Measurements from ENCODE around the gene GFOD1. TPM values are rescaled to one million over a fixed set of nuclear protein-coding genes. Genes with fewer than 3 reads are reported as not detected.
A peak's percentile ranks its signal among the peaks of the same experiment; 100 is the strongest.

GFOD1 gene
- polyA plus RNA-seq, 1 of the 3 experiments (the other 2 are of a cell fraction), result 1.6 TPM

- H3K9ac ChIP-seq, result no peak overlapping the region
- H3F3A ChIP-seq (replicated peaks; ENCODE audit: insufficient read depth), result no peaks in the 10 kb centered on the region
- no peaks in the 10 kb centered on the region for H4K20me1 ChIP-seq (ENCODE audit: insufficient read depth)
- peaks cover 0 to 13% of the 10 kb centered on the region in 2 experiments; a peak in 2 of 4 replicates for H3K4me1 ChIP-seq (ENCODE audit: control insufficient read depth in 1 of 2, insufficient read depth in 2 of 2, low read depth in 1 of 2, low read length in 1 of 2)
- peak overlapping the region in 1 of 2 experiments; percentile 47; a peak in 2 of 4 replicates for H3K27ac ChIP-seq (ENCODE audit: low read depth in 2 of 2, low read length in 1 of 2)
- ChIA-PET POLR2A (no interaction called here), CTCF (no interaction called here)
- H3K9me2 ChIP-seq, result no peaks in the 10 kb centered on the region
- H3K36me3 ChIP-seq (replicated peaks in 1 of 2; ENCODE audit: control insufficient read depth in 1 of 2, insufficient read depth in 2 of 2, low read length in 1 of 2), result no peaks in the 10 kb centered on the region
- no peak for TF ChIP-seq FOXM1 (IDR thresholded peaks at IDR 0.05; ENCODE audit: low read depth)
- peak in 1 of 2 experiments; percentile 12; a peak in 1 of 4 replicates for TF ChIP-seq EP300 (IDR thresholded peaks at IDR 0.05; ENCODE audit: borderline replicate concordance in 1 of 2, low read depth in 1 of 2, low read length in 1 of 2)
- peak; percentile 41 for TF ChIP-seq JUND (IDR thresholded peaks at IDR 0.05)
- TF ChIP-seq EZH2phosphoT487 (IDR thresholded peaks at IDR 0.05; ENCODE audit: borderline replicate concordance, low read depth), result no peak
- no peak for TF ChIP-seq MEF2A (IDR thresholded peaks at IDR 0.05; ENCODE audit: borderline replicate concordance, low read depth)
- no peak for TF ChIP-seq RFX5 (IDR thresholded peaks at IDR 0.05; ENCODE audit: low read length)
- TF ChIP-seq FOSL2 (IDR thresholded peaks at IDR 0.05; ENCODE audit: borderline replicate concordance, low read depth), result peak; percentile 62; the same call in 1 of the 2 replicates
- TF ChIP-seq TAF1 (IDR thresholded peaks at IDR 0.05; ENCODE audit: borderline replicate concordance, low read depth, low read length), result no peak
- TF ChIP-seq PBX3 (IDR thresholded peaks at IDR 0.05), result peak; percentile 50
- peak; percentile 39; the same call in 1 of the 2 replicates for TF ChIP-seq TCF12 (IDR thresholded peaks at IDR 0.05)
- TF ChIP-seq, protein P1, sequence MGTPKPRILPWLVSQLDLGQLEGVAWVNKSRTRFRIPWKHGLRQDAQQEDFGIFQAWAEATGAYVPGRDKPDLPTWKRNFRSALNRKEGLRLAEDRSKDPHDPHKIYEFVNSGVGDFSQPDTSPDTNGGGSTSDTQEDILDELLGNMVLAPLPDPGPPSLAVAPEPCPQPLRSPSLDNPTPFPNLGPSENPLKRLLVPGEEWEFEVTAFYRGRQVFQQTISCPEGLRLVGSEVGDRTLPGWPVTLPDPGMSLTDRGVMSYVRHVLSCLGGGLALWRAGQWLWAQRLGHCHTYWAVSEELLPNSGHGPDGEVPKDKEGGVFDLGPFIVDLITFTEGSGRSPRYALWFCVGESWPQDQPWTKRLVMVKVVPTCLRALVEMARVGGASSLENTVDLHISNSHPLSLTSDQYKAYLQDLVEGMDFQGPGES (IDR thresholded peaks at IDR 0.05; ENCODE audit: low read depth, low read length), result no peak
- TF ChIP-seq GABPA (IDR thresholded peaks at IDR 0.05; ENCODE audit: low read depth), result no peak
- no peak for TF ChIP-seq FOXJ3 (CRISPR knock-in tag; IDR thresholded peaks at IDR 0.05)
- H3K27me3 ChIP-seq (ENCODE audit: insufficient read depth), result no peaks in the 10 kb centered on the region
- no peak overlapping the region for H3K4me3 ChIP-seq (ENCODE audit: low read depth in 2 of 2, low read length in 1 of 2)
- H3K9me3 ChIP-seq, result no peaks in the 10 kb centered on the region
- no peaks in the 10 kb centered on the region for H3K79me2 ChIP-seq (ENCODE audit: insufficient read depth)
- H2AFZ ChIP-seq (ENCODE audit: low read depth), result no peak overlapping the region; the same call in 1 of the 2 replicates
- DNase-seq, result no peak
- H3K4me2 ChIP-seq, result no peak overlapping the region
- whole genome bisulfite sequencing (ENCODE audit: low lambda C conversion rate), result 27% methylated on average over 4 of the region's 4 CpGs
These were observed 35.3 kb upstream of the GFOD1 start for GRCh38 chr6:13522656-13523055.

DNA sequence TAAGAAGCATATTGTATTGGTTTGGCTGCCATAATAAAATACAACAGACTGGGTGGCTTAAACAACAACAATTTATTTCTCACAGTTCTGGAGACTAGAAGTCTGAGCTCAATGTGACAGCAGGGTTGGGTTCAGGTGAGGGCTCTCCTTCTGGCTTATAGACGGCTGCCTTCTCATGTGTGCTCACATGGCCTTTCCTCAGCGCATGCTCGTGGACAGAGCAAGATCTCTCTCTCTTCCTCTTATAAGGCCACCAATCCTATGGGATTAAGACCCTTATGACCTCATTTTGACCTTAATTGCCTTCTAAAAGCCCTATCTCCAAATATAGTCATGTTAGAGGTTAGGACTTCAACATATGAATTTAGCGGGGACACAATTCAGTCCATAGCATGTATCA is 32.4 kb upstream of the GFOD1 start:
- POLR2A ChIA-PET, result no interaction called here
- Histone ChIP-seq H3F3A (replicated peaks; ENCODE audit: insufficient read depth) (no peaks in the 10 kb centered on the region), H3K79me2 (ENCODE audit: insufficient read depth) (no peaks in the 10 kb centered on the region), H4K20me1 (ENCODE audit: insufficient read depth) (no peaks in the 10 kb centered on the region), H3K4me1 (ENCODE audit: control insufficient read depth in 1 of 2, insufficient read depth in 2 of 2, low read depth in 1 of 2, low read length in 1 of 2) (peaks cover 0 to 6% of the 10 kb centered on the region in 2 experiments; a peak in 1 of 4 replicates), H3K27me3 (ENCODE audit: insufficient read depth) (no peaks in the 10 kb centered on the region), H3K4me2 (no peak overlapping the region), H3K9me2 (no peaks in the 10 kb centered on the region), H3K9ac (no peak overlapping the region), H3K9me3 (no peaks in the 10 kb centered on the region), H3K36me3 (replicated peaks in 1 of 2; ENCODE audit: control insufficient read depth in 1 of 2, insufficient read depth in 2 of 2, low read length in 1 of 2) (no peaks in the 10 kb centered on the region), H3K27ac (ENCODE audit: low read depth in 2 of 2, low read length in 1 of 2) (no peak overlapping the region), H3K4me3 (ENCODE audit: low read depth in 2 of 2, low read length in 1 of 2) (no peak overlapping the region), H2AFZ (ENCODE audit: low read depth) (no peak overlapping the region)
- CTCF ChIA-PET, result no interaction called here
- WGBS (ENCODE audit: low lambda C conversion rate), result 92% methylated on average over 4 of the region's 4 CpGs
- TF ChIP-seq USF2 (IDR thresholded peaks at IDR 0.05; ENCODE audit: borderline replicate concordance, low read depth, low read length), result no peak
- no peak for TF ChIP-seq TCF12 (IDR thresholded peaks at IDR 0.05)
- TF ChIP-seq POLR2AphosphoS5 (IDR thresholded peaks at IDR 0.05; ENCODE audit: low read depth, low read length), result no peak
- TF ChIP-seq TAF1 (IDR thresholded peaks at IDR 0.05; ENCODE audit: borderline replicate concordance, low read depth, low read length), result no peak
- no peak for TF ChIP-seq ELF1 (IDR thresholded peaks at IDR 0.05)
- no peak for TF ChIP-seq NFIC (IDR thresholded peaks at IDR 0.05; ENCODE audit: borderline replicate concordance)
- TF ChIP-seq, protein P2, sequence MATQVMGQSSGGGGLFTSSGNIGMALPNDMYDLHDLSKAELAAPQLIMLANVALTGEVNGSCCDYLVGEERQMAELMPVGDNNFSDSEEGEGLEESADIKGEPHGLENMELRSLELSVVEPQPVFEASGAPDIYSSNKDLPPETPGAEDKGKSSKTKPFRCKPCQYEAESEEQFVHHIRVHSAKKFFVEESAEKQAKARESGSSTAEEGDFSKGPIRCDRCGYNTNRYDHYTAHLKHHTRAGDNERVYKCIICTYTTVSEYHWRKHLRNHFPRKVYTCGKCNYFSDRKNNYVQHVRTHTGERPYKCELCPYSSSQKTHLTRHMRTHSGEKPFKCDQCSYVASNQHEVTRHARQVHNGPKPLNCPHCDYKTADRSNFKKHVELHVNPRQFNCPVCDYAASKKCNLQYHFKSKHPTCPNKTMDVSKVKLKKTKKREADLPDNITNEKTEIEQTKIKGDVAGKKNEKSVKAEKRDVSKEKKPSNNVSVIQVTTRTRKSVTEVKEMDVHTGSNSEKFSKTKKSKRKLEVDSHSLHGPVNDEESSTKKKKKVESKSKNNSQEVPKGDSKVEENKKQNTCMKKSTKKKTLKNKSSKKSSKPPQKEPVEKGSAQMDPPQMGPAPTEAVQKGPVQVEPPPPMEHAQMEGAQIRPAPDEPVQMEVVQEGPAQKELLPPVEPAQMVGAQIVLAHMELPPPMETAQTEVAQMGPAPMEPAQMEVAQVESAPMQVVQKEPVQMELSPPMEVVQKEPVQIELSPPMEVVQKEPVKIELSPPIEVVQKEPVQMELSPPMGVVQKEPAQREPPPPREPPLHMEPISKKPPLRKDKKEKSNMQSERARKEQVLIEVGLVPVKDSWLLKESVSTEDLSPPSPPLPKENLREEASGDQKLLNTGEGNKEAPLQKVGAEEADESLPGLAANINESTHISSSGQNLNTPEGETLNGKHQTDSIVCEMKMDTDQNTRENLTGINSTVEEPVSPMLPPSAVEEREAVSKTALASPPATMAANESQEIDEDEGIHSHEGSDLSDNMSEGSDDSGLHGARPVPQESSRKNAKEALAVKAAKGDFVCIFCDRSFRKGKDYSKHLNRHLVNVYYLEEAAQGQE (IDR thresholded peaks at IDR 0.05; ENCODE audit: low read depth, low read length), result no peak
- no peak for DNase-seq
